Hepatocyte (in vitro differentiated cells): Measurements from ENCODE around the gene RABL3. TPM values are rescaled to one million over a fixed set of nuclear protein-coding genes. Genes with fewer than 3 reads are reported as not detected.
A peak's percentile ranks its signal among the peaks of the same experiment; 100 is the strongest.

ENCODE experiments used
- DNase-seq: peaks from one replicate; pipeline ENCODE4 v3.0.0-alpha.2; 2016; ENCODE audit warnings: low spot score
- H2AFZ ChIP-seq: fragments of 200-600 bp; sonication (generic); 2 replicates; pipeline ENCODE4 v1.6.0; 2016; ENCODE audit warnings: antibody characterized with exemption, mild to moderate bottlenecking
- H3K27ac ChIP-seq: fragments of 200-600 bp; sonication (generic); 2 replicates; pipeline ENCODE4 v1.5.1; 2016; ENCODE audit warnings: mild to moderate bottlenecking
- H3K27me3 ChIP-seq: fragments of 200-600 bp; sonication (generic); 2 replicates; pipeline ENCODE4 v1.6.1; 2016
- H3K36me3 ChIP-seq: fragments of 200-600 bp; sonication (generic); replicated peaks from 2 replicates; pipeline ENCODE4 v1.5.1; 2016; ENCODE audit warnings: low read depth; ENCODE audit not compliant: insufficient read depth
- H3K4me1 ChIP-seq: fragments of 200-600 bp; sonication (generic); 2 replicates; pipeline ENCODE4 v1.5.1; 2016; ENCODE audit warnings: mild to moderate bottlenecking, moderate library complexity; ENCODE audit not compliant: insufficient read depth
- H3K4me2 ChIP-seq: fragments of 200-600 bp; sonication (generic); 2 replicates; pipeline ENCODE4 v1.6.0; 2016
- H3K4me3 ChIP-seq: fragments of 200-600 bp; sonication (generic); 2 replicates; pipeline ENCODE4 v1.5.1; 2016; ENCODE audit warnings: mild to moderate bottlenecking
- H3K79me2 ChIP-seq: fragments of 200-600 bp; sonication (generic); 2 replicates; pipeline ENCODE4 v1.6.0; 2017; ENCODE audit warnings: mild to moderate bottlenecking
- H3K9me2 ChIP-seq: fragments of 200-600 bp; sonication (generic); replicated peaks from 2 replicates; pipeline ENCODE4 v1.6.0; 2017; ENCODE audit warnings: mild to moderate bottlenecking; ENCODE audit not compliant: insufficient read depth
- H3K9me3 ChIP-seq: fragments of 200-600 bp; sonication (generic); 2 replicates; pipeline ENCODE4 v1.5.1; 2016; ENCODE audit warnings: low read depth, mild to moderate bottlenecking
- H4K20me1 ChIP-seq: fragments of 200-600 bp; sonication (generic); 2 replicates; pipeline ENCODE4 v1.6.0; 2016; ENCODE audit warnings: mild to moderate bottlenecking; ENCODE audit not compliant: insufficient read depth, poor library complexity, severe bottlenecking
- EZH2 ChIP-seq: fragments of 200-600 bp; sonication (generic); IDR thresholded peaks from 2 replicates; pipeline ENCODE4 v1.6.1; 2016; ENCODE audit warnings: antibody characterized with exemption, mild to moderate bottlenecking, borderline replicate concordance
- EZH2phosphoT487 ChIP-seq: fragments of 200-600 bp; sonication (generic); IDR thresholded peaks from one replicate; pipeline ENCODE4 v1.6.1; 2018; ENCODE audit warnings: antibody characterized with exemption, mild to moderate bottlenecking, low read depth, moderate library complexity; ENCODE audit not compliant: unreplicated experiment, severe bottlenecking
- WGBS: methylation state at CpG from one replicate; pipeline ENCODE4 v1.1.6; 2016; ENCODE audit warnings: low lambda C conversion rate; ENCODE audit errors: missing lambda C conversion rate; 5-methylcytosine and 5-hydroxymethylcytosine counted together
- polyA plus RNA-seq: library from polyadenylated mRNA; unstranded; fragments of >200 nt; fragmentation: Nextera tagmentation; extraction: Ambion mirVana; gene quantifications from 2 replicates; pipeline ENCODE4 v1.2.1, GENCODE V29; 2016
- total RNA-seq: library from RNA; depleted of rRNA; stranded (reverse); fragments of >200 nt; gene quantifications from 2 replicates; pipeline ENCODE4 v1.2.3, GENCODE V29; 2014
- TF ChIP-seq, protein P1 (sequence below): fragments of 200-600 bp; sonication (generic); IDR thresholded peaks from 2 replicates; pipeline ENCODE4 v1.5.1; 2016; ENCODE audit warnings: antibody characterized with exemption, mild to moderate bottlenecking; ENCODE audit not compliant: poor library complexity

The RABL3 gene
- total and polyA plus RNA-seq, 2 experiments from 2014 or later, result 12.7 to 23.7 TPM

GRCh38 chr3:120705884-120706582 is 36.3 kb downstream of the RABL3 start:
- 81% methylated on average over 5 of the region's 5 CpGs for WGBS

GRCh38 chr3:120699333-120699732 is 43.0 kb downstream of the RABL3 start:
- H3K27me3 ChIP-seq, result no peaks in the 10 kb centered on the region
- no peaks in the 10 kb centered on the region for H4K20me1 ChIP-seq
- no peak overlapping the region for H3K27ac ChIP-seq
- no peak overlapping the region for H2AFZ ChIP-seq
- H3K4me1 ChIP-seq, result no peaks in the 10 kb centered on the region
- no peak for DNase-seq
- no peak overlapping the region for H3K4me3 ChIP-seq
- no peaks in the 10 kb centered on the region for H3K36me3 ChIP-seq
- TF ChIP-seq EZH2phosphoT487, result no peak
- TF ChIP-seq, protein P1, sequence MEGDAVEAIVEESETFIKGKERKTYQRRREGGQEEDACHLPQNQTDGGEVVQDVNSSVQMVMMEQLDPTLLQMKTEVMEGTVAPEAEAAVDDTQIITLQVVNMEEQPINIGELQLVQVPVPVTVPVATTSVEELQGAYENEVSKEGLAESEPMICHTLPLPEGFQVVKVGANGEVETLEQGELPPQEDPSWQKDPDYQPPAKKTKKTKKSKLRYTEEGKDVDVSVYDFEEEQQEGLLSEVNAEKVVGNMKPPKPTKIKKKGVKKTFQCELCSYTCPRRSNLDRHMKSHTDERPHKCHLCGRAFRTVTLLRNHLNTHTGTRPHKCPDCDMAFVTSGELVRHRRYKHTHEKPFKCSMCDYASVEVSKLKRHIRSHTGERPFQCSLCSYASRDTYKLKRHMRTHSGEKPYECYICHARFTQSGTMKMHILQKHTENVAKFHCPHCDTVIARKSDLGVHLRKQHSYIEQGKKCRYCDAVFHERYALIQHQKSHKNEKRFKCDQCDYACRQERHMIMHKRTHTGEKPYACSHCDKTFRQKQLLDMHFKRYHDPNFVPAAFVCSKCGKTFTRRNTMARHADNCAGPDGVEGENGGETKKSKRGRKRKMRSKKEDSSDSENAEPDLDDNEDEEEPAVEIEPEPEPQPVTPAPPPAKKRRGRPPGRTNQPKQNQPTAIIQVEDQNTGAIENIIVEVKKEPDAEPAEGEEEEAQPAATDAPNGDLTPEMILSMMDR, result no peak
- TF ChIP-seq EZH2, result no peak
- H3K79me2 ChIP-seq, result no peaks in the 10 kb centered on the region
- H3K9me3 ChIP-seq, result no peaks in the 10 kb centered on the region
- 90% methylated on average over 3 of the region's 3 CpGs for WGBS
- no peak overlapping the region for H3K4me2 ChIP-seq
- H3K9me2 ChIP-seq, result no peaks in the 10 kb centered on the region

More at GRCh38 chr3:120705884-120706582, 36.3 kb downstream of the RABL3 start:
- no peaks in the 10 kb centered on the region for H3K79me2 ChIP-seq
- H3K27me3 ChIP-seq, result no peaks in the 10 kb centered on the region
- H3K4me1 ChIP-seq, result no peaks in the 10 kb centered on the region
- no peaks in the 10 kb centered on the region for H3K9me2 ChIP-seq
- H3K4me2 ChIP-seq, result no peak overlapping the region
- H3K36me3 ChIP-seq, result no peaks in the 10 kb centered on the region
- TF ChIP-seq, protein P1, result no peak
- no peak for TF ChIP-seq EZH2
- no peak for TF ChIP-seq EZH2phosphoT487
- DNase-seq, result no peak
- H2AFZ ChIP-seq, result no peak overlapping the region
- no peaks in the 10 kb centered on the region for H3K9me3 ChIP-seq
- no peak overlapping the region for H3K27ac ChIP-seq
- H4K20me1 ChIP-seq, result no peaks in the 10 kb centered on the region
- no peak overlapping the region for H3K4me3 ChIP-seq

GRCh38 chr3:120693439-120694171 is 48.7 kb downstream of the RABL3 start:
- Histone ChIP-seq H3K4me2 (peak overlapping the region; percentile 17), H3K36me3 (no peaks in the 10 kb centered on the region), H3K27ac (peak overlapping the region; percentile 77), H3K79me2 (no peaks in the 10 kb centered on the region), H3K4me3 (no peak overlapping the region), H2AFZ (no peak overlapping the region), H3K4me1 (peaks cover 7% of the 10 kb centered on the region), H3K27me3 (no peaks in the 10 kb centered on the region), H3K9me3 (no peaks in the 10 kb centered on the region), H4K20me1 (no peaks in the 10 kb centered on the region), H3K9me2 (no peaks in the 10 kb centered on the region)
- TF ChIP-seq EZH2phosphoT487 (no peak), EZH2 (no peak)
- TF ChIP-seq, protein P1, result no peak
- WGBS, result 52% methylated on average over 1 of the region's 1 CpG
- peak; percentile 40 for DNase-seq
